Nephron (organoid): Measurements from ENCODE around the gene AXL.

Source experiments
- H3K27ac Mint-ChIP-seq, 3 experiments: 2 replicates each; pipeline ENCODE4 v1.8.0; 2020; ENCODE audit warnings: mixed read lengths in 3 of 3, mild to moderate bottlenecking in 2 of 3, moderate library complexity in 1 of 3
- H3K27me3 Mint-ChIP-seq: 2 replicates; pipeline ENCODE4 v1.8.0; 2021; ENCODE audit warnings: low read depth, mild to moderate bottlenecking, moderate library complexity, mixed read lengths
- H3K36me3 Mint-ChIP-seq: 2 replicates; pipeline ENCODE4 v1.8.0; 2020; ENCODE audit warnings: low read depth, mixed read lengths
- H3K4me1 Mint-ChIP-seq: 2 replicates; pipeline ENCODE4 v1.8.0; 2020; ENCODE audit warnings: mixed read lengths
- H3K4me3 Mint-ChIP-seq, 3 experiments: 2 replicates each; pipeline ENCODE4 v1.8.0; 2020; ENCODE audit warnings: mild to moderate bottlenecking in 3 of 3, mixed read lengths in 3 of 3, moderate library complexity in 2 of 3
- H3K9me3 Mint-ChIP-seq: 2 replicates; pipeline ENCODE4 v1.8.0; 2020; ENCODE audit warnings: mixed read lengths
- TF ChIP-seq, protein P1 (sequence below), 3 experiments: fragments of 200-600 bp; sonication (generic); IDR thresholded peaks; one replicate each; pipeline ENCODE4 v1.5.0; 2021; ENCODE audit warnings: antibody characterized with exemption in 3 of 3; ENCODE audit not compliant: unreplicated experiment in 3 of 3

The AXL gene

DNA sequence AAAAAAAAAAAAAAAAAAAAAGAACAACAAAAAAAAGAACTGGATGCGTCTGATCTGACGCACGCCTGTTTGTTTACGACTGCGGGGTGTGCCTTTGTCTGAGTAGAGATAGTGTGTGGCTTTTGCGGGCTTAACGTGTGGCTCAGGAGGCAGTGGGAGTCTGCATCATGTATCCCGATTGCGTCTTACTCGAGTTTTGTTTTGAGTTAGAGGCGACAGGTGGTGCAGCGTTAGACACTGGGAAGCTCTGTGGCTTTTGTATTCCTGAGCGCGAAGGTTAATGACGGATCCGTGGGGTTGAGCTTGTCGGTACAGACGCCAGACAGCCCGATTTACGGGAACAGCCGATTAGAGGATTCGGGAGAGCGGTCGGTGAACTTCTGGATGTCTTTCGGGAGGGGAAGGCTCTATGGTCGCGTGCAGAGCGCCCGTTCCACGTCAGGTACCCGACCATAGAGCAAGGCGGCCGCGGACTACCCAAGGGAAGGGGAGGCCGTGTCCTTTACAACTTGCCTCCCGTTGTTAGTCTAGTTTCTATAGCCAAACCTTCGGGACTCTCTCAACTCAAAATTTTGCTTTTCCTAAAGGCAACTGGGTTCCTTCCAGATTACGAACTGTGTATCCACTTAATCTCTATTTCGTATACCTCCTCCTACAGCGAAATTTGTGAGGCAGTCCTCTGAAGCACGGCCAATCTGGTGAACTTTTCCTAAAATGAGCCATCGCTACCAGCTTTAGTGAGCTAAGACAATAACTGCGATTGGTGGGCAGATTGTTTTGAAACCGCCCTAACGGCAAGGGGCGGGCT is 44.2 kb downstream of the AXL start:
- Mint-ChIP-seq H3K4me1 (peaks cover 35% of the 10 kb centered on the region), H3K4me3 (peak overlapping the region; percentile 86 to 94 (median 90)), H3K27me3 (no peaks in the 10 kb centered on the region), H3K27ac (peak overlapping the region; percentile 99 to 100 (median 100)), H3K36me3 (peaks cover 42% of the 10 kb centered on the region), H3K9me3 (no peaks in the 10 kb centered on the region)
- TF ChIP-seq, protein P1, sequence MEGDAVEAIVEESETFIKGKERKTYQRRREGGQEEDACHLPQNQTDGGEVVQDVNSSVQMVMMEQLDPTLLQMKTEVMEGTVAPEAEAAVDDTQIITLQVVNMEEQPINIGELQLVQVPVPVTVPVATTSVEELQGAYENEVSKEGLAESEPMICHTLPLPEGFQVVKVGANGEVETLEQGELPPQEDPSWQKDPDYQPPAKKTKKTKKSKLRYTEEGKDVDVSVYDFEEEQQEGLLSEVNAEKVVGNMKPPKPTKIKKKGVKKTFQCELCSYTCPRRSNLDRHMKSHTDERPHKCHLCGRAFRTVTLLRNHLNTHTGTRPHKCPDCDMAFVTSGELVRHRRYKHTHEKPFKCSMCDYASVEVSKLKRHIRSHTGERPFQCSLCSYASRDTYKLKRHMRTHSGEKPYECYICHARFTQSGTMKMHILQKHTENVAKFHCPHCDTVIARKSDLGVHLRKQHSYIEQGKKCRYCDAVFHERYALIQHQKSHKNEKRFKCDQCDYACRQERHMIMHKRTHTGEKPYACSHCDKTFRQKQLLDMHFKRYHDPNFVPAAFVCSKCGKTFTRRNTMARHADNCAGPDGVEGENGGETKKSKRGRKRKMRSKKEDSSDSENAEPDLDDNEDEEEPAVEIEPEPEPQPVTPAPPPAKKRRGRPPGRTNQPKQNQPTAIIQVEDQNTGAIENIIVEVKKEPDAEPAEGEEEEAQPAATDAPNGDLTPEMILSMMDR (IDR thresholded peaks at IDR 0.05; ENCODE audit: unreplicated experiment in 3 of 3) = no peak

DNA sequence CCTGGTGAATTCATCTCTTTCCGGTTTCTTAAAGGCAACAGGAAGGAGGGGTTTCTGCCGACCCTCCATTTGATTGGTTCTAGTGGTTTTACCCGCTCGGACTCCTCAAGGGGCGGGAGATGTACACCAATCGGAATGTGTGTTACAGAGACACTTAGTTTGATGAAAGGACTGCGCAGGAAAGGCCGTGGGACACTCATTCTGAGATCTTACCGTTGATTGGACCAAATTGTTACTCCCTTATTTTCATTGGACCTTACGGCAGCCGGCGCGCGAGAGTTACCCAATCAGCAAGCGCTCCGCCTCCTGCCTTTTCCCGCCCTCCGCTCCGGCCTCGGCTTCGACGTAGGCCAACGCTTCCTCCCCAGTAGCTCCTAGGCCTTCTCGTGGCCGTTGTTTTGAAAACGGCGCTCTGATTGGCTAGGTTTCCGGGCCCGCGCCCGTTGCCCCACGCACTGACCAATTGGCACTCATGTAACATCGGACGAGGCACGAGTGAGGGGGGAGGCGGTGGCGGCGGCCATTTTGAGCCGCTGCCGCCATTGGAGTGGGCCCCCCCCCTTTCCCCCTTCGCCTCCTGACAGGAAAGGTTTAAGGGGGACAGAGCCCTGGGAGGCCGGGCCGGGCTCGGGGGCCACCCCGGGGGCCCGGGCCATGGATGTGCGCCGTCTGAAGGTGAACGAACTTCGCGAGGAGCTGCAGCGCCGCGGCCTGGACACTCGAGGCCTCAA is 45.0 kb downstream of the AXL start, which contains the start of gene HNRNPUL1:
HNRNPUL1 (plus strand) TSS at position 523 of the 731 bp plus-strand sequence; CDS start at position 655, 132 bp downstream.
- H3K9me3 Mint-ChIP-seq = no peaks in the 10 kb centered on the region
- peak within 1 kb of the TSS; percentile 86 to 98 (median 94) for H3K4me3 Mint-ChIP-seq
- TF ChIP-seq, protein P1 (IDR thresholded peaks at IDR 0.05; ENCODE audit: unreplicated experiment in 3 of 3) = peak in 1 of 3 experiments; percentile 33
- H3K4me1 Mint-ChIP-seq = peaks cover 35% of the 10 kb centered on the region
- peak within 1 kb of the TSS; percentile 99 to 100 (median 100) for H3K27ac Mint-ChIP-seq
- H3K27me3 Mint-ChIP-seq = no peaks in the 10 kb centered on the region
- peaks cover 42% of the 10 kb centered on the region for H3K36me3 Mint-ChIP-seq

DNA sequence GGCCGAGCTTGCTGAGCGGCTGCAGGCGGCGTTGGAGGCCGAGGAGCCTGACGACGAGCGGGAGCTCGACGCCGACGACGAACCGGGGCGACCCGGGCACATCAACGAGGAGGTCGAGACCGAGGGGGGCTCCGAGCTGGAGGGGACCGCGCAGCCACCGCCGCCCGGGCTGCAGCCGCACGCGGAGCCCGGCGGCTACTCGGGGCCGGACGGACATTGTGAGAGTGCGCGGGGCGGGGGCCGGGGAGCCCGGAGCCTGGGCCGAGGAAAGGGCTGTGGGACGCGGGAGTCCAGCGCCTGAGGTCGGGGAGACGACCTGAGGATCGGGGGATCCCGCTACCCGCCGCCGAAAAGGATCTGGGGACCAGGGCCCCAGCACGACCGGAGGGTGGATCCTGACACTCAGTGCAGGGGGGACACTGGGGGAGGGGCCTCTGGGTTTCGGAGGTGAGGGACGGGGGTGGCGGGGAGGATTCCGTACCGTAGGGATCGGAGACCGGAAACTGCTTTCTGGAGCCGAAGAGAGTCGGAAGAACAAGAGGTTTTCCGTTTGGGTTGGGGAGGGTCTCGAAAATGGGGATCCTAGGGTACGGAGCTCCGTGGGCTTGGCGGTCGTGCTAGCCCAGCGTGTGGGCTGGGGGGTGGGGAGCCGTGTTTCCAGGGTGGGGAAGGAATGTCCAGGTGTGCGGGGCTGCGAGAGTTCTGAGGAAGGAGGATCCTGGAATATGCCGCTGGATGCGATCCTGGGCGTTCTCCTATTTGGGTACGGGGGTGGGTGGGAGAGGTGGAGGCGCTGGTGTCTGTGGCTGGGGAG is 45.8 kb downstream of the AXL start:
- TF ChIP-seq, protein P1 (IDR thresholded peaks at IDR 0.05; ENCODE audit: unreplicated experiment in 3 of 3) = no peak
- H3K27me3 Mint-ChIP-seq = no peaks in the 10 kb centered on the region
- peak overlapping the region; percentile 86 to 98 (median 94) for H3K4me3 Mint-ChIP-seq
- H3K27ac Mint-ChIP-seq = peak overlapping the region; percentile 99 to 100 (median 99)
- no peaks in the 10 kb centered on the region for H3K9me3 Mint-ChIP-seq
- peaks cover 35% of the 10 kb centered on the region for H3K4me1 Mint-ChIP-seq
- peaks cover 36% of the 10 kb centered on the region for H3K36me3 Mint-ChIP-seq

DNA sequence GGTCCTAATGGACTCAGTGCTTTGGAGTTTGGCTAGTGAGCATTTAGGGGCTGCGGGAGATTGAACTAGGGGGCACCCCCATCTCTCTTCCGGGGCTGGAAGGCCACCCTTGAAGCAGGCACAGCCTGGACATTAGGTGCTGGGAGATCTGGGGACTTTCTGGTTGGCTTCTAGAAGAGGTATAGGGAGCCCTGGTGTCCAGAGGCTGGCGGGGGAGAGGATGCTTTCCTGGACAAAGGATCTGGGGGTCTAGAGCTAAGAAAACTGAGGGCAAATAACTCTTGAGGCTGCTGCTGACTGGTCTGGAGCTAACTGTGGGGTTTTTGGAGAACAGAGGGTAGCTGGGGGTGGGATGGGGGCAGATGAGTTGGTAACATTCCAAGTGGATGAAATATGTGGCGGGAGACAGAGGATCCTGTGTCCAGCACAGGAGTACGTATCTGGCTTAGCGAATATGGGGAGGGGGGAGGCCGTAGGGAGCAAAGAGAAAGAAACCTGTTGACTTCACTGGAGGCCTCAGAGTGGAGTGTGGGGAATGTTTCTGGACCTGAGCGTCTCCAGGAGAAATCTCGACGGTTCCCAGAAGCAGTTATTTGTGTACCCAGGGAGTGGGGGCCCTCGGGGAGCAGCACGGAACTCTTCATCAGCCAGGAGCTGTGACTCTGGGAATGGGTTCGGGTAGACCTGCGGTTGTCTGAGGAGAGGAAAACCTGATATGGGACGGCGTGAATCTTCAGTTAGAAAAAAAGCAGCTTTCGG is 46.6 kb downstream of the AXL start:
- no peaks in the 10 kb centered on the region for H3K27me3 Mint-ChIP-seq
- peak overlapping the region; percentile 86 to 98 (median 94) for H3K4me3 Mint-ChIP-seq
- peaks cover 33% of the 10 kb centered on the region for H3K36me3 Mint-ChIP-seq
- H3K9me3 Mint-ChIP-seq = no peaks in the 10 kb centered on the region
- peak overlapping the region; percentile 99 to 100 (median 99) for H3K27ac Mint-ChIP-seq
- TF ChIP-seq, protein P1 (IDR thresholded peaks at IDR 0.05; ENCODE audit: unreplicated experiment in 3 of 3) = no peak
- peaks cover 35% of the 10 kb centered on the region for H3K4me1 Mint-ChIP-seq

DNA sequence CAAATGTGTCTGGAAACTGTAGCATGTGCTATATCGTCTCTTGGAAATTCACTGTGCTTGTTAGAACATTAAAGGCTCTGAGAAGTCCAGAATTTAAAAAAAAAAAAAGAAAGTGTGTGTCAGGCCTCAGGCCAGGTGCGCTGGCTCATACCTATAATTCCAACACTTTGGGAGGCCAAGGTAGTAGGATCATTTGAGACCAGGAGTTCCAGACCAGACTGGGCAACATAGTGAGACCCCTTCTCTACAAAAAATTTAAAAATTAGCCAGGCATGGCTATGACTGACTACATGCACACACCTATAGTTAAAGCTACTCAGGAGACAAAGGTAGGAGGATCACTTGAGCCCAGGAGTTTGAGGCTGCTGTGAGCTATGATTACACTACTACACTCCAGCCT is 50.0 kb downstream of the AXL start:
- H3K27ac Mint-ChIP-seq = no peak overlapping the region
- H3K4me1 Mint-ChIP-seq = peaks cover 27% of the 10 kb centered on the region
- H3K9me3 Mint-ChIP-seq = no peaks in the 10 kb centered on the region
- no peaks in the 10 kb centered on the region for H3K27me3 Mint-ChIP-seq
- TF ChIP-seq, protein P1 (IDR thresholded peaks at IDR 0.05; ENCODE audit: unreplicated experiment in 3 of 3) = no peak
- H3K36me3 Mint-ChIP-seq = peaks cover 61% of the 10 kb centered on the region
- no peak overlapping the region for H3K4me3 Mint-ChIP-seq
